G401.6 (cell line): Measurements from ENCODE around the gene TCERG1L.
"Not testable (repeated sequence)": the region's sequence is repeated elsewhere in the genome, so short reads cannot be mapped to it uniquely, and the experiment has no call there.

Source experiments
- FAIRE-seq: peaks from 2 replicates; lab custom pipeline; 2012; peaks lifted over from hg19 to GRCh38; lab: Jason Lieb, UNC

Gene TCERG1L

GRCh38 chr10:131100418-131101410, 210.8 kb downstream of the TCERG1L start:
- not testable (repeated sequence) for FAIRE-seq

- FAIRE-seq, result no peak
These were observed 212.3 kb downstream of the TCERG1L start for GRCh38 chr10:131099028-131099726.

- no peak for FAIRE-seq
These were observed 213.0 kb downstream of the TCERG1L start for GRCh38 chr10:131098416-131098952.

- FAIRE-seq, result no peak
These were observed 215.5 kb downstream of the TCERG1L start for GRCh38 chr10:131096031-131096430.

- FAIRE-seq, result no peak
These were observed 216.3 kb downstream of the TCERG1L start for GRCh38 chr10:131095313-131095580.

- FAIRE-seq, result no peak
These were observed 216.8 kb downstream of the TCERG1L start for GRCh38 chr10:131094527-131095312.

GRCh38 chr10:131093795-131094366, 217.6 kb downstream of the TCERG1L start:
- no peak for FAIRE-seq

- no peak for FAIRE-seq
These were observed 218.2 kb downstream of the TCERG1L start for GRCh38 chr10:131093346-131093745.

- FAIRE-seq, result no peak
These were observed 218.6 kb downstream of the TCERG1L start for GRCh38 chr10:131092876-131093275.

- no peak for FAIRE-seq
These were observed 219.1 kb downstream of the TCERG1L start for GRCh38 chr10:131092386-131092785.

- FAIRE-seq, result no peak
These were observed 219.8 kb downstream of the TCERG1L start for GRCh38 chr10:131091682-131092081.

GRCh38 chr10:131090761-131091661, 220.5 kb downstream of the TCERG1L start:
- FAIRE-seq, result no peak

GRCh38 chr10:131089861-131090260, 221.7 kb downstream of the TCERG1L start:
- FAIRE-seq, result no peak

- no peak for FAIRE-seq
These were observed 222.4 kb downstream of the TCERG1L start for GRCh38 chr10:131089150-131089549.

GRCh38 chr10:131088619-131089018, 222.9 kb downstream of the TCERG1L start:
- FAIRE-seq, result no peak

- FAIRE-seq, result no peak
These were observed 223.9 kb downstream of the TCERG1L start for GRCh38 chr10:131087464-131088215.

- FAIRE-seq, result no peak
These were observed 225.0 kb downstream of the TCERG1L start for GRCh38 chr10:131086511-131086910.

- FAIRE-seq, result no peak
These were observed 225.4 kb downstream of the TCERG1L start for GRCh38 chr10:131086094-131086493.

GRCh38 chr10:131085091-131085860, 226.2 kb downstream of the TCERG1L start:
- FAIRE-seq, result no peak

- FAIRE-seq, result no peak
These were observed 226.8 kb downstream of the TCERG1L start for GRCh38 chr10:131084791-131085090.
